Measurements from ENCODE around the gene PRMT1. TPM values are rescaled to one million over a fixed set of nuclear protein-coding genes. Genes with fewer than 3 reads are reported as not detected.

The PRMT1 gene
- total and polyA plus RNA-seq, 2 donors (not counting 1 experiment from before 2014, with no cell fraction given) = 184 to 298 TPM

DNA sequence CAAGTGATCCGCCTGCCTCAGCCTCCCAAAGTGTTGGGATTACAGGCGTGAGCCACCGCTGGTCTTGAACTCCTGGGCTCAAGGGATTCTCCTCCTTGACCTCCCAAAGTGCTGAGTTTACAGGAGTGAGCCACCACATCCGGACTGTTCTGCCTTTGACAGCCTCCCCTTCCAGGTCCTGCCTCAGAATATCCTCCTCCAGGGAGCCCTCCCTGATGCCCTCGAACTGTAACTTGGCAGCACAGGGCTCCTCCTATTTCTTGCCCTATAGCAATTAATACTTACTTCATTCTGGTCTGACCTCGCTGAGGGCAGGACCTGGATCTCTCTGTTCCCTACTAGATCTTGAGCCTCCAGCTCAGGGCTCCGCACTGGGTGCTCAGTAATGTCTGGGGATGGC lies 19.8 kb downstream of the PRMT1 start:
- no peak for DNase-seq (ENCODE audit: low read depth in 2 of 2)
- TF ChIP-seq, protein P1, sequence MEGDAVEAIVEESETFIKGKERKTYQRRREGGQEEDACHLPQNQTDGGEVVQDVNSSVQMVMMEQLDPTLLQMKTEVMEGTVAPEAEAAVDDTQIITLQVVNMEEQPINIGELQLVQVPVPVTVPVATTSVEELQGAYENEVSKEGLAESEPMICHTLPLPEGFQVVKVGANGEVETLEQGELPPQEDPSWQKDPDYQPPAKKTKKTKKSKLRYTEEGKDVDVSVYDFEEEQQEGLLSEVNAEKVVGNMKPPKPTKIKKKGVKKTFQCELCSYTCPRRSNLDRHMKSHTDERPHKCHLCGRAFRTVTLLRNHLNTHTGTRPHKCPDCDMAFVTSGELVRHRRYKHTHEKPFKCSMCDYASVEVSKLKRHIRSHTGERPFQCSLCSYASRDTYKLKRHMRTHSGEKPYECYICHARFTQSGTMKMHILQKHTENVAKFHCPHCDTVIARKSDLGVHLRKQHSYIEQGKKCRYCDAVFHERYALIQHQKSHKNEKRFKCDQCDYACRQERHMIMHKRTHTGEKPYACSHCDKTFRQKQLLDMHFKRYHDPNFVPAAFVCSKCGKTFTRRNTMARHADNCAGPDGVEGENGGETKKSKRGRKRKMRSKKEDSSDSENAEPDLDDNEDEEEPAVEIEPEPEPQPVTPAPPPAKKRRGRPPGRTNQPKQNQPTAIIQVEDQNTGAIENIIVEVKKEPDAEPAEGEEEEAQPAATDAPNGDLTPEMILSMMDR (conservative IDR thresholded peaks at IDR 0.05 in 1 of 2, IDR thresholded peaks at IDR 0.05 in 1 of 2; ENCODE audit: low read depth in 1 of 2, low read length in 2 of 2) = no peak
- no peak for TF ChIP-seq EZH2 (IDR thresholded peaks at IDR 0.05; ENCODE audit: low read length, missing control alignments)
- Histone ChIP-seq H3K27me3 (ENCODE audit: control insufficient read depth, insufficient read depth, low read length) (no peaks in the 10 kb centered on the region), H3K36me3 (ENCODE audit: control insufficient read depth, insufficient read depth, low read length) (no peaks in the 10 kb centered on the region), H3K9ac (ENCODE audit: insufficient read depth, low read length) (no peak overlapping the region), H3K4me3 (replicated peaks in 1 of 4; ENCODE audit: control extremely low read depth in 1 of 4, insufficient read depth in 1 of 4, low read depth in 3 of 4, low read length in 4 of 4) (no peak overlapping the region), H4K20me1 (ENCODE audit: control insufficient read depth, extremely low read depth, insufficient read depth, low read length) (no peaks in the 10 kb centered on the region), H2AFZ (ENCODE audit: low read length) (no peak overlapping the region), H3K79me2 (ENCODE audit: control insufficient read depth, insufficient read depth, low read length) (no peaks in the 10 kb centered on the region), H3K4me2 (ENCODE audit: extremely low read depth, insufficient read depth, low read length) (no peak overlapping the region), H3K4me1 (ENCODE audit: control insufficient read depth, extremely low read depth, insufficient read depth, low read length) (no peaks in the 10 kb centered on the region), H3K9me3 (ENCODE audit: control insufficient read depth, insufficient read depth, low read depth, low read length) (no peaks in the 10 kb centered on the region), H3K27ac (ENCODE audit: insufficient read depth, low read length) (no peak overlapping the region)

DNA sequence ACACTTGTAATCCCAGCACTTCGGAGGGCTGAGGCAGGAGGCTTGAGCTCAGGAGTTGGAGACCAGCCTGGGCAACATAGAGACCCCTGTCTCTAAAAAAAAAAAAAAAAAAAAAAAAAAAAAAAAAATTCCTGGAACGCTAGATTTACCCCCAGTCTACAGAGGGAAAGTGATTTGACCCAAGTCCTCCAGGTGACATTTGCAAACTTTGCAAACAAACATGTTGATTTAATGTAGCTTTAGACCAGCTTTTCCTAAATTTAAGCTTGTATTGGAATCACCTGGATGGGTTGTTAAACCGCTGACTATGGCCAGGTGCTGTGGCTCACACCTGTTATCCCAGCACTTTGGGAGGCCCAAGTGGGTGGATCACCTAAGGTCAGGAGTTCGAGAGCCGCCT lies 22.3 kb downstream of the PRMT1 start:
- Histone ChIP-seq H4K20me1 (ENCODE audit: control insufficient read depth, extremely low read depth, insufficient read depth, low read length) (no peaks in the 10 kb centered on the region), H3K9me3 (ENCODE audit: control insufficient read depth, insufficient read depth, low read depth, low read length) (no peaks in the 10 kb centered on the region), H3K9ac (ENCODE audit: insufficient read depth, low read length) (no peak overlapping the region), H3K4me2 (ENCODE audit: extremely low read depth, insufficient read depth, low read length) (no peak overlapping the region), H3K27me3 (ENCODE audit: control insufficient read depth, insufficient read depth, low read length) (no peaks in the 10 kb centered on the region), H3K27ac (ENCODE audit: insufficient read depth, low read length) (no peak overlapping the region), H3K4me3 (replicated peaks in 1 of 4; ENCODE audit: control extremely low read depth in 1 of 4, insufficient read depth in 1 of 4, low read depth in 3 of 4, low read length in 4 of 4) (no peak overlapping the region), H2AFZ (ENCODE audit: low read length) (no peak overlapping the region), H3K4me1 (ENCODE audit: control insufficient read depth, extremely low read depth, insufficient read depth, low read length) (no peaks in the 10 kb centered on the region), H3K36me3 (ENCODE audit: control insufficient read depth, insufficient read depth, low read length) (no peaks in the 10 kb centered on the region), H3K79me2 (ENCODE audit: control insufficient read depth, insufficient read depth, low read length) (no peaks in the 10 kb centered on the region)
- DNase-seq (ENCODE audit: low read depth in 2 of 2) = no peak
- TF ChIP-seq, protein P1 (conservative IDR thresholded peaks at IDR 0.05 in 1 of 2, IDR thresholded peaks at IDR 0.05 in 1 of 2; ENCODE audit: low read depth in 1 of 2, low read length in 2 of 2) = no peak
- no peak for TF ChIP-seq EZH2 (IDR thresholded peaks at IDR 0.05; ENCODE audit: low read length, missing control alignments)

DNA sequence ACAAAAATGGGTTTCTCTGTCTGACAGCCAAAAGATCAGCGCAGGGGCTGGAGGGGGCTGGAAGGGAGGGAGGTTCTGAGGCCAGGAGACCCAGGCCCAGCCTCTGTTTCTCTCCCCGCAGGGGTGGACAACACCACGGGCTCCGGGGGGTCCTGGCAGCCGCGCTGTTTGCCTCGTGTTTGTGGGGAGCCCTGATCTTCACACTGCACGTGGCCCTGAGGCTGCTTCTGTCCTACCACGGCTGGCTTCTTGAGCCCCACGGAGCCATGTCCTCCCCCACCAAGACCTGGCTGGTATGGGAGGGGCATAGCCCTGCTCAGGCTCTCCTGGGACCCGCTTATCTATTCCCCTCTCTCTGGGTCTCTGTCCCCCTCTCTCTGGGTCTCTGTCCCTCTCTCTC lies 23.5 kb downstream of the PRMT1 start:
- H3K4me2 ChIP-seq (ENCODE audit: extremely low read depth, insufficient read depth, low read length) = no peak overlapping the region
- H3K4me3 ChIP-seq (replicated peaks in 1 of 4; ENCODE audit: control extremely low read depth in 1 of 4, insufficient read depth in 1 of 4, low read depth in 3 of 4, low read length in 4 of 4) = no peak overlapping the region
- H3K27ac ChIP-seq (ENCODE audit: insufficient read depth, low read length) = no peak overlapping the region
- no peaks in the 10 kb centered on the region for H3K79me2 ChIP-seq (ENCODE audit: control insufficient read depth, insufficient read depth, low read length)
- H4K20me1 ChIP-seq (ENCODE audit: control insufficient read depth, extremely low read depth, insufficient read depth, low read length) = no peaks in the 10 kb centered on the region
- no peak overlapping the region for H2AFZ ChIP-seq (ENCODE audit: low read length)
- no peaks in the 10 kb centered on the region for H3K27me3 ChIP-seq (ENCODE audit: control insufficient read depth, insufficient read depth, low read length)
- no peaks in the 10 kb centered on the region for H3K9me3 ChIP-seq (ENCODE audit: control insufficient read depth, insufficient read depth, low read depth, low read length)
- no peak overlapping the region for H3K9ac ChIP-seq (ENCODE audit: insufficient read depth, low read length)
- TF ChIP-seq, protein P1 (conservative IDR thresholded peaks at IDR 0.05 in 1 of 2, IDR thresholded peaks at IDR 0.05 in 1 of 2; ENCODE audit: low read depth in 1 of 2, low read length in 2 of 2) = no peak
- no peak for TF ChIP-seq EZH2 (IDR thresholded peaks at IDR 0.05; ENCODE audit: low read length, missing control alignments)
- no peaks in the 10 kb centered on the region for H3K36me3 ChIP-seq (ENCODE audit: control insufficient read depth, insufficient read depth, low read length)
- H3K4me1 ChIP-seq (ENCODE audit: control insufficient read depth, extremely low read depth, insufficient read depth, low read length) = no peaks in the 10 kb centered on the region
- no peak for DNase-seq (ENCODE audit: low read depth in 2 of 2)

Measured in fibroblast of lung (primary cell).